WERI-Rb-1 (cell line): Measurements from ENCODE around the gene SLC16A1.

Experiments used
- DNase-seq: peaks from one replicate; pipeline ENCODE4 v3.0.0-alpha.2; 2020
- H3K27ac ChIP-seq: fragments of 250-450 bp; sonication (Bioruptor Pico); 2 replicates; pipeline ENCODE4 v1.5.1; 2020; ENCODE audit warnings: mild to moderate bottlenecking, moderate library complexity
- H3K27me3 ChIP-seq: fragments of 250-450 bp; sonication (Bioruptor Pico); 2 replicates; pipeline ENCODE4 v1.5.1; 2021; ENCODE audit warnings: mild to moderate bottlenecking, low read depth, moderate library complexity; ENCODE audit not compliant: insufficient read depth, severe bottlenecking
- H3K36me3 ChIP-seq: fragments of 250-450 bp; sonication (Bioruptor Pico); 2 replicates; pipeline ENCODE4 v1.5.1; 2020; ENCODE audit warnings: mild to moderate bottlenecking, moderate library complexity
- H3K4me3 ChIP-seq: 2 replicates; pipeline ENCODE4 v1.5.1; 2011; ENCODE audit warnings: low read depth, mild to moderate bottlenecking, control low read depth, low read length
- H3K9me3 ChIP-seq: fragments of 250-450 bp; sonication (Bioruptor Pico); 2 replicates; pipeline ENCODE4 v1.5.1; 2021; ENCODE audit warnings: mild to moderate bottlenecking, moderate library complexity; ENCODE audit not compliant: severe bottlenecking
- CTCF ChIP-seq: IDR thresholded peaks from 2 replicates; pipeline ENCODE4 v1.5.1; 2011; ENCODE audit warnings: low read depth, mild to moderate bottlenecking, control low read depth, inconsistent platforms, low read length

SLC16A1 gene

DNA sequence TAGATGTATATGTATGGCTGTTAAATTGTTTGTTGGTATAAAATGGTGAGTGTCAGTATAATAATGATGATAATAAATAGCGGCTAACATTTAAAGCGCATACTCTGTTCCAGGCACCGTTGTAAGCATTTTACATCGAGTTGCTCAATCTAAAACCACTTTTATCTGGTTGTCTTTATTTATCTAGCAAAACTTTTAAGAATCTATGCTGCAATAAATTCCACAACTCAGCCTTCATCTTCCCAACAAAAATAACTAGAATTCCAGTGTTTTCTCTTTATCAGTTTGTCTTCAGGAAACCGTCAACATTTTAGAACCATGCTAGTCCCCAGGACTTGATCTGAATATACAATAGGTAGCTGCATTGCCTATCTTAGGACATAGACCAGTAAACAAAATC, 19.3 kb upstream of the SLC16A1 start:
- no peaks in the 10 kb centered on the region for H3K9me3 ChIP-seq
- no peaks in the 10 kb centered on the region; the same call in 1 of the 2 replicates for H3K36me3 ChIP-seq
- no peaks in the 10 kb centered on the region for H3K27me3 ChIP-seq
- no peak overlapping the region for H3K4me3 ChIP-seq
- no peak for TF ChIP-seq CTCF
- H3K27ac ChIP-seq = no peak overlapping the region
- no peak for DNase-seq

DNA sequence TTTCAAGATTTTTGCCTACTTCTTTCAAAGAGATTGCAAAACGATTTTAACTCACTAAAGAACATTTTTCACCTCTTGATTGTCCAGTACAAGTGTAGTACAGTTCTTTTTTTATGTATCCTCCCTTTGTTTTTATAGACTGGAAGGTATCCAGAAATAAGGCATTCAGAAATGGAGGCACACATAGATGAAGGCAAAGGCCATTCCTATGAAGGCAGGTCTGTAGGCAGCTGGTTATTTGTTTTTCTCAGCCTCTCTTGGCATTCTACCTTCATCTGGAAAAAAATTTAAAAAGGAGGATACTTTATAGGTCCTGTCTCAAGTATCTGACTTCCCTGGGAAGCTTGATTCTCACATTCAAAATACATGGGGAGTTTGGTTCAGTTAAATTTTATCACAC, 18.6 kb upstream of the SLC16A1 start:
- no peak for TF ChIP-seq CTCF
- Histone ChIP-seq H3K27me3 (no peaks in the 10 kb centered on the region), H3K36me3 (no peaks in the 10 kb centered on the region; the same call in 1 of the 2 replicates), H3K4me3 (no peak overlapping the region), H3K9me3 (no peaks in the 10 kb centered on the region), H3K27ac (no peak overlapping the region)
- DNase-seq = no peak

DNA sequence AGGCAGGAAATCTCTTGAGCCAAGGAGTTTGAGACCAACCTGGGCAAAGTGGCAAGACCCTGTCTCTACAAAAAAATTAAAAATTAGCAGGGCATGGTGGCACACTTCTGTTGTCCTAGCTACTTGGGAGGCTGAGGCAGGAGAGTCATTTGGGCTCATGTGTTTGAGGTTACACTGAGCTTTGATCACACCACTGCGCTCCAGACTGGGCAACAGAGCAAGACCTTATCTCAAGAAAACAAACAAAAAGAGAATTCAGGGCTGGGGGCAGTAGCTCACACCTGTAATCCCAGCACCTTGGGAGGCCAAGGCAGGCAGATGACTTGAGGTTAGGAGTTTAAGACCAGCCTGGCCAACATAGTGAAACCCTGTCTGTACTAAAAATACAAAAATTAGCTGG, 17.8 kb upstream of the SLC16A1 start:
- TF ChIP-seq CTCF = no peak
- Histone ChIP-seq H3K9me3 (no peaks in the 10 kb centered on the region), H3K36me3 (no peaks in the 10 kb centered on the region; the same call in 1 of the 2 replicates), H3K27ac (no peak overlapping the region), H3K27me3 (no peaks in the 10 kb centered on the region), H3K4me3 (no peak overlapping the region)
- no peak for DNase-seq

DNA sequence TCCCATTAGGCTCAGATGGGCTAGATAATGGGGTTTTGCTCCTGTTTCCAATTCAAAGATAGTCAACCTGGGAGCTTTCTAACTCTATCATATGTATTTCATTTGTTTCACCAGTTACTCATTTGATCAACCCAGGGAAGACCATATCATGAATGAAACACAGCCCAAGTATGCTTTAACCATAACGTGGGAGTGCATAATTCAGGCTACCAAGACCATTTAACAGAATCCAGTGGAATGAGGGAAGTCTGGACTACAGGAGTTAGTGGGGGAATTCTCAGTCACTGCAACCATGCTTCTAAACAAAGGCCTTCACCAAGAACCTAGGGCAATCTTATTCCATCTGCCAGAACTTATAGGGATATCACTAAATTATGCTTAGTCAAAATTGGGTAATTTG, 15.0 kb upstream of the SLC16A1 start:
- Histone ChIP-seq H3K9me3 (no peaks in the 10 kb centered on the region), H3K27me3 (no peaks in the 10 kb centered on the region), H3K36me3 (peaks cover 19% of the 10 kb centered on the region), H3K4me3 (no peak overlapping the region), H3K27ac (no peak overlapping the region)
- no peak for DNase-seq
- TF ChIP-seq CTCF = no peak

- DNase-seq = no peak
- Histone ChIP-seq H3K9me3 (no peaks in the 10 kb centered on the region), H3K27ac (no peak overlapping the region), H3K36me3 (peaks cover 44% of the 10 kb centered on the region), H3K4me3 (no peak overlapping the region), H3K27me3 (no peaks in the 10 kb centered on the region)
- no peak for TF ChIP-seq CTCF
Measured at GRCh38 chr1:112964347-112964746, 8.4 kb upstream of the SLC16A1 start.

DNA sequence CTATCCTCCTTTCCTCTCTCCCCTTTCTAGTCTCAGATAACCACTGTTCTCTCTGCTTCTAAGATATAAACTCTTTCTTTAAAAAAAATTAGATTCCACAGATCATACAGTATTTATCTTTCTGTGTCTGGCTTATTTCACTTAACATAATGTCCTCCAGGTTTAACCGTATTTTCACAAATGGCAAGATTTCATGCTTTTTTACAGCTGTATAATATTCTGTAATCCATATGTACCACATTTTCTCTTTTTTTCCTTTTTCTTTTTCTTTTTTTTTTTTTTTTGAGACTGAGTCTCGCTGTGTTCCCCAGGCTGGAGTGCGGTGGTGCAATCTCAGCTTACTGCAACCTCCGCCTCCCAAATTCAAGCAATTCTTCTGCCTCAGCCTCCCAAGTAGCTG, 5.1 kb upstream of the SLC16A1 start:
- no peak for DNase-seq
- H3K27ac ChIP-seq = no peak overlapping the region
- peaks cover 25% of the 10 kb centered on the region for H3K36me3 ChIP-seq
- no peaks in the 10 kb centered on the region for H3K27me3 ChIP-seq
- H3K4me3 ChIP-seq = no peak overlapping the region
- no peak for TF ChIP-seq CTCF
- no peaks in the 10 kb centered on the region for H3K9me3 ChIP-seq
